Suppressor macrophage treated with lipopolysaccharide for 4 hours (primary cell): ENCODE measurements around the gene TOP2B.

ENCODE experiments used
- DNase-seq: peaks from one replicate; pipeline ENCODE4 v3.0.0-alpha.2; 2020

TOP2B gene

DNA sequence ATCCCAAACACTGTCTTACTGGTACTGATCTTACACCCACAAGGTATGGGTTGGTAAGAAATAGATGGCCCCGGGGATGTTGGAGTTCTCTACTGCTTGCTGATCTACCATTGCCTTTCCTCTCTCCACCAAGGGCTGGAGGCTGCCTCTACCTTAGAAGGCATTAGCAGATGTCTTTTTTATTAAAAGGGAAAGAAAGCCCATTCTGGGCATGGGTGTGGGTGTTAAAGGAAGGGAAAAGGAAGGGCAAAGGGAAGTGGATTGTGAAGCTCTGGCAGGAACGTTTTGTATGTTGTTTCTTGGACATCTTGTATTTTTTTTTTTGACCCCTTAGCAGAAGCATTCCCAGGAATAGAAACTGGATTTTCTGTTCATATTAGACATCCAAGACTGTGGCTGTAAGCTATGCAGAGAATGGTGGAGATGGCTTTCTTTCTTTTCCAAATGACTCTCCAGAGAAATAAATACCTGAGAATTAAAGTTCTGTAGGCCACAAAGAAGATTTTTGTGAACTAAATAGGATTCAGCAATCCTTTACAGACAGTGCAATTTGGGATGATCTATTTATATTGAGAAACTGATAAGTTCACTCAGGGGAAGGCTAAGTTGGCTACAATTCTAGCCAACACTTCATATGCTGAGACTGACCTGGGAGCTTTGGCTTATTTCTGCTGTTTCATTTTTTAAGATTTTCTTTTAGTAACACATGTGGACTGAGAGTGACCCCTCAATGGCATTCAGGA lies 108.8 kb downstream of the TOP2B start:
- no peak for DNase-seq

DNA sequence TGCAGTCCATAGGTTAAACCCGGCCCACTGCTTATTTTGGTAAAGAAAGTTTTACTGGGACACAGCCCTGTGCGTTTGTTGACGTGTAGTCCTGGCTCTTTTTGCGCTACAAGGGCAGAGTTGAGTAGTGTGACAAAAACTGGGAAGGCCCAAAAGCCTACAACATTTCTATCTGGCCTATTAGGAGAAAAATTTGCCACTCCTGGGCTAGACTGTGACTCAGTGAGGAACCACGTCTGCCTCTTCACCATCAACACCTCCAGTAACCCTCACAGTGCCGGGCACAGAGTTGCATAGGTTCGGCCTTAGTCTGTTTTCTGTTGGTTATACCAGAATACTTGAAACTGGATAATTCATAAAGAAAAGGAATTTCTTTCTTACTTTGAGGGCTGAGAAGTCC lies 110.3 kb downstream of the TOP2B start:
- DNase-seq: no peak

DNA sequence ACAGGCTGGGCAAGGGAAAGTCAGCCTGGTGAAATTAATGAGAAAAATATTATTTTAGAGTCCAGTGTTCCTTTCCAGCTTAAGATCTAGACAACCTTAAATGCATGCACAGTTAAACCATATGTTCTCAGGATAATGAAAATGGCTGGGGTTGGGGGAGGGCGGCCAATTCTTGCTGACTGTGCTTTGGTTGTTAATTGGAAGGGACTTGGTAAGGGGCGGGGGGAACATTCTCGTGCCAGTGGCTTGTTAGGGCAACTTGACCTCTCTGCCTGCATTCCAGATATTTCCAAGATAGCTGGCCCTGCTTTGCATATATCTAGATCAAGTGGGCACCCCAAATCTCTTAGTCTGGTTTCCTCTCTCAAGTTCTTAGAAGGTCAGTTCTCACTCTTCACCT lies 112.5 kb downstream of the TOP2B start:
- no peak for DNase-seq

DNA sequence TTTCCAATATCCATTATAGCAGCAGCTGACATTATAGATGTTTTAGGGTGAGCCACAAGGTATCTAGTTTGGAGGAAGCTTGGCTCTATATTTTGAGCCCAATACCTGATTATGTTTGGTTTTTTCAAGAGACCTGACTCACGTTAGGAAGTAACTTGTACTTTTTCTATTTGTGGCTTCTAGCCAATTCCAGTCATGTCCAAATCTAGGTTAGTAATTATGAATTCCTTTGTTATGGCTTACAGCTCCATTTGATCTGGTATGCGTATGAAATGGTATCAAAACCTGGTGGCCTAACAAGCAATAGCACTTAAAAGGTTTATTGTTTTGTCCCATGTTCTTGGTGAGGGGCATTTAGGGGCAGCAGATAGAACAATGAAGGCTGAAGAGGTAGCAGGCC lies 115.9 kb downstream of the TOP2B start:
- DNase-seq: no peak

DNA sequence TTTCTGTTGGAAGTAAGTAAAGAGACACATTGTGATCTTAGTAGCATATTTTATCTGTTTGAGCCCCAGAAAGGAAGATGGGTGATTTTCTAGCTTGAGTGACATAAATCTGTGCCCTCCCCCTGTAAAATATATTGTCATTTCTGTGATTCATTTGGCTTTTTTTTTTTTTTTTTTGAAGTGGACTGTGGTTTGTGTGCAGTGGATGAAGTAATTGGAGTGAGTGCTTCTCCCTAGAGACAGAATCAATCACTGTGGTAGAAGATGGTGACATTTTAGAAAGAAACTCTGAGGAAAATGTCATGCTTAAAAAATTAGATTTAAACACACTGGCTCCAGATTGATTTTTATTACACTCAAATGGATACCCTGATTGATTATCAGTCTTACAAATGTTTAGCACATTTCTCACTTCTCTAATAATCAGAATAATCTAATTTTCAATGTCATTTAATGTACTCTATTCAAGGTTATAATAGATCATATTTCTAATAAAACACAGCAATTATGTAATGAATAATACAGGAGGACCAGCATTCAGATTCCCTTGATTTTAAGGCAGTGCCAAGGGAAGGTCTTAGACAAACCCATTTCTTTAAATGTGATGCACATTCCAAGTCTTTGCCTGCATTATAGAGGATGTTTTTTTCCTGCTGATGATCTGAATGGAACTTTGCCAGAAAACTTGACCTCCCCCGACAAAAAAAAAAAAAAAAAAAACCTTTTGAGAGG lies 116.6 kb downstream of the TOP2B start:
- DNase-seq: no peak
